B cell (primary cell): ENCODE data around the gene PDCD1LG2. TPM values are rescaled to one million over a fixed set of nuclear protein-coding genes. Genes with fewer than 3 reads are reported as not detected.

Source experiments
- ATAC-seq: fragments of 200-7000 bp; cut with Tn5 transposase; one replicate; pipeline ENCODE4 v1.10.0; 2021; ENCODE audit warnings: low read depth, mild to moderate bottlenecking, moderate number of reproducible peaks, moderate library complexity
- CTCF ChIA-PET: fragments of 350-600 bp; sonication (Branson Sonifier 250); formaldehyde crosslinking; loops from one replicate; lab custom pipeline; 2021; ENCODE audit warnings: antibody characterized with exemption, inconsistent platforms; lab: Charles Lee
- POLR2A ChIA-PET: fragments of 350-600 bp; sonication (Branson Sonifier 250); formaldehyde crosslinking; loops from one replicate; lab custom pipeline; 2021; ENCODE audit warnings: antibody characterized with exemption; lab: Charles Lee
- DNase-seq: peaks from one replicate; pipeline ENCODE4 v3.0.0; 2013
- H2AFZ ChIP-seq: 2 replicates; pipeline ENCODE4 v1.6.1; 2012; ENCODE audit warnings: mild to moderate bottlenecking, low read depth, low read length; ENCODE audit not compliant: insufficient read depth, poor library complexity, severe bottlenecking
- H3K27ac ChIP-seq, 2 donors: 1 replicate in 1 of 2; 2 replicates in 1 of 2; pipeline ENCODE4 v1.5.1; 2012 to 2013; ENCODE audit warnings: low read length in 2 of 2, mild to moderate bottlenecking in 2 of 2, moderate library complexity in 1 of 2
- H3K27me3 ChIP-seq, 4 experiments: fragments of 200-600 bp in 1 of 4; sonication (generic) in 1 of 4; replicated peaks in 1 of 4; 1 replicate in 2 of 4; 2 replicates in 2 of 4; pipeline versions ENCODE4 v1.6.1 to v1.7.0; 2013 to 2016; ENCODE audit warnings: low read length in 3 of 4, mild to moderate bottlenecking in 2 of 4, mixed read lengths in 1 of 4, moderate library complexity in 1 of 4; ENCODE audit not compliant: insufficient read depth in 4 of 4, control insufficient read depth in 3 of 4; ENCODE audit errors: control extremely low read depth in 1 of 4
- H3K36me3 ChIP-seq, 2 experiments: replicated peaks in 1 of 2; 1 replicate in 1 of 2; 2 replicates in 1 of 2; pipeline versions ENCODE4 v1.6.1 to v1.7.1; 2013; ENCODE audit warnings: low read length in 1 of 2; ENCODE audit not compliant: insufficient read depth in 2 of 2, control insufficient read depth in 1 of 2; ENCODE audit errors: control extremely low read depth in 1 of 2, extremely low read depth in 1 of 2
- H3K4me1 ChIP-seq, 2 donors: fragments of 200-600 bp in 1 of 2; sonication (generic) in 1 of 2; 1 replicate in 1 of 2; 2 replicates in 1 of 2; pipeline versions ENCODE4 v1.5.1 to v1.6.1; 2013 to 2017; ENCODE audit warnings: low read length in 2 of 2; ENCODE audit not compliant: control insufficient read depth in 2 of 2, insufficient read depth in 2 of 2
- H3K4me2 ChIP-seq: replicated peaks from 2 replicates; pipeline ENCODE3; 2012; ENCODE audit warnings: mild to moderate bottlenecking, low read depth, low read length; ENCODE audit not compliant: poor library complexity, severe bottlenecking
- H3K4me3 ChIP-seq, 5 experiments: fragments of 200-600 bp in 1 of 5; sonication (generic) in 1 of 5; 1 replicate in 3 of 5; 2 replicates in 2 of 5; pipeline versions ENCODE4 v1.5.1 to v1.7.0; 2011 to 2016; ENCODE audit warnings: low read length in 4 of 5, mild to moderate bottlenecking in 4 of 5, low read depth in 2 of 5, control low read depth in 1 of 5, moderate library complexity in 1 of 5; ENCODE audit not compliant: insufficient read depth in 1 of 5; ENCODE audit errors: control extremely low read depth in 1 of 5, extremely low read depth in 1 of 5
- H3K79me2 ChIP-seq: fragments of 200-600 bp; sonication (generic); one replicate; pipeline ENCODE4 v1.6.0; 2016; ENCODE audit warnings: low read length; ENCODE audit not compliant: control insufficient read depth, insufficient read depth
- H3K9ac ChIP-seq: fragments of 200-600 bp; sonication (generic); 2 replicates; pipeline ENCODE4 v1.6.1; 2017; ENCODE audit warnings: mild to moderate bottlenecking, low read length, moderate library complexity
- H3K9me3 ChIP-seq, 3 donors: one replicate each; pipeline versions ENCODE4 v1.6.1 to v1.7.1; 2013; ENCODE audit warnings: low read length in 2 of 3; ENCODE audit not compliant: control insufficient read depth in 2 of 3, insufficient read depth in 1 of 3; ENCODE audit errors: control extremely low read depth in 1 of 3
- H4K20me1 ChIP-seq: 2 replicates; pipeline ENCODE4 v1.6.0; 2012; ENCODE audit warnings: mild to moderate bottlenecking, low read length; ENCODE audit not compliant: insufficient read depth, control insufficient read depth, poor library complexity, severe bottlenecking
- H3K27ac Mint-ChIP-seq: one replicate; pipeline ENCODE4 v1.8.0; 2021; ENCODE audit warnings: mixed read lengths
- H3K27me3 Mint-ChIP-seq: one replicate; pipeline ENCODE4 v1.8.0; 2021; ENCODE audit warnings: mixed read lengths
- H3K4me1 Mint-ChIP-seq: one replicate; pipeline ENCODE4 v1.8.0; 2021; ENCODE audit warnings: mixed read lengths
- H3K4me3 Mint-ChIP-seq: one replicate; pipeline ENCODE4 v1.8.0; 2021; ENCODE audit warnings: mixed read lengths
- H3K9me3 Mint-ChIP-seq: one replicate; pipeline ENCODE4 v1.8.0; 2022; ENCODE audit warnings: mixed read lengths; ENCODE audit not compliant: insufficient read depth
- EZH2 ChIP-seq: IDR thresholded peaks from 2 replicates; pipeline ENCODE4 v1.6.1; 2012; ENCODE audit warnings: borderline replicate concordance, low read depth, mild to moderate bottlenecking, moderate library complexity, low read length; ENCODE audit not compliant: insufficient read depth, poor library complexity, severe bottlenecking
- WGBS: methylation state at CpG from one replicate; pipeline ENCODE4 v1.1.5; 2013; ENCODE audit warnings: missing lambda C conversion rate; ENCODE audit not compliant: insufficient coverage; 5-methylcytosine and 5-hydroxymethylcytosine counted together
- intact Hi-C: fragments of 100-400 bp; cut with micrococcal nuclease; formaldehyde crosslinking; loops from one replicate; pipeline ENCODE4 v1.10.0; 2022
- polyA plus RNA-seq: library from polyadenylated mRNA; depleted of rRNA; stranded (reverse); fragments of >200 nt; gene quantifications from 2 replicates; pipeline ENCODE4 v1.2.3, GENCODE V29; 2012
- total RNA-seq, 2 donors: library from RNA; stranded (reverse); fragments of 120-200 nt in 1 of 2; gene quantifications; 1 replicate in 1 of 2; 2 replicates in 1 of 2; pipeline versions ENCODE4 v1.2.3 to v1.2.4, GENCODE V29; 2013 to 2022
- TF ChIP-seq, protein P1 (sequence below): fragments of 200-600 bp; IDR thresholded peaks from one replicate; pipeline ENCODE4 v1.8.0; 2022; ENCODE audit warnings: antibody characterized with exemption, mild to moderate bottlenecking

PDCD1LG2 gene
- total and polyA plus RNA-seq, 2 donors (not counting 1 experiment from before 2014, with no cell fraction given), result 0.67 TPM; not detected in 1

DNA sequence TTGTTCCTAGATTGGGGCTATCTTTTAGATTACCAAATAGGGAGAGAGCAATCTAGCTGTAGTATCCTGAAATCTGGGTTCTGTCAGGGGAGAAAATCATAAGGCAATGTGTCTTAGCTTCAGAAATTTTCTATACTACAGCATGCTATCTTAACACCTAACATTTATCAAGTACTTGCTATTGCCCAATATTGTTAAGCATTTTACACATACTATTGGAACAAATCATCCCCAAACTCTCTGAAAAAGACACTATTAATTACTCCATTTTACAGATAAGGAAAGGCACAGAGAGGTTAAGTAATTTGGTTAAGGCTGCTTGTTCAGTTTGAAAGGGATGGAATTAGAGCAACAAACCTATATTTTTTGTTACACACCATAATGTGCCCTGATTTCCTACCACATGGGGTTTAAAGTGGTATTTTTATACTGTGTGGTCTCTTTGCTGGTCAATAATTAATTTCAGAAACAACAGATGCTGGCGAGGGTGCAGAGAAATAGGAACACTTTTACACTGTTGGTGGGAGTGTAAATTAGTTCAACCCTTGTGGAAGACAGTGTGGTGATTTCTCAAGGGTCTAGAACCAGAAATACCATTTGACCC is 61.4 kb downstream of the PDCD1LG2 start:
- Mint-ChIP-seq H3K27me3 (no peaks in the 10 kb centered on the region), H3K9me3 (no peaks in the 10 kb centered on the region), H3K4me3 (no peak overlapping the region), H3K27ac (no peak overlapping the region), H3K4me1 (peaks cover 8% of the 10 kb centered on the region)
- H3K9me3 ChIP-seq, result peaks cover 0 to 2% (median 0%) of the 10 kb centered on the region in 3 donors
- H3K9ac ChIP-seq, result no peak overlapping the region
- H3K79me2 ChIP-seq, result no peaks in the 10 kb centered on the region
- H3K36me3 ChIP-seq, result no peaks in the 10 kb centered on the region
- intact Hi-C loops, result no loop called here
- TF ChIP-seq, protein P1, sequence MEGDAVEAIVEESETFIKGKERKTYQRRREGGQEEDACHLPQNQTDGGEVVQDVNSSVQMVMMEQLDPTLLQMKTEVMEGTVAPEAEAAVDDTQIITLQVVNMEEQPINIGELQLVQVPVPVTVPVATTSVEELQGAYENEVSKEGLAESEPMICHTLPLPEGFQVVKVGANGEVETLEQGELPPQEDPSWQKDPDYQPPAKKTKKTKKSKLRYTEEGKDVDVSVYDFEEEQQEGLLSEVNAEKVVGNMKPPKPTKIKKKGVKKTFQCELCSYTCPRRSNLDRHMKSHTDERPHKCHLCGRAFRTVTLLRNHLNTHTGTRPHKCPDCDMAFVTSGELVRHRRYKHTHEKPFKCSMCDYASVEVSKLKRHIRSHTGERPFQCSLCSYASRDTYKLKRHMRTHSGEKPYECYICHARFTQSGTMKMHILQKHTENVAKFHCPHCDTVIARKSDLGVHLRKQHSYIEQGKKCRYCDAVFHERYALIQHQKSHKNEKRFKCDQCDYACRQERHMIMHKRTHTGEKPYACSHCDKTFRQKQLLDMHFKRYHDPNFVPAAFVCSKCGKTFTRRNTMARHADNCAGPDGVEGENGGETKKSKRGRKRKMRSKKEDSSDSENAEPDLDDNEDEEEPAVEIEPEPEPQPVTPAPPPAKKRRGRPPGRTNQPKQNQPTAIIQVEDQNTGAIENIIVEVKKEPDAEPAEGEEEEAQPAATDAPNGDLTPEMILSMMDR, result no peak
- TF ChIP-seq EZH2, result no peak
- H4K20me1 ChIP-seq, result no peaks in the 10 kb centered on the region
- peaks cover 0 to 4% of the 10 kb centered on the region in 2 donors for H3K4me1 ChIP-seq
- no CpG with 5 or more reads among the region's 1 CpG for WGBS
- POLR2A ChIA-PET, result no interaction called here
- no peaks in the 10 kb centered on the region for H3K27me3 ChIP-seq
- no peak overlapping the region for H3K27ac ChIP-seq
- no peak for ATAC-seq
- DNase-seq, result no peak
- no peak overlapping the region for H3K4me2 ChIP-seq
- no peak overlapping the region for H3K4me3 ChIP-seq
- no peak overlapping the region for H2AFZ ChIP-seq
- CTCF ChIA-PET, result interaction anchor here (1.4 kb wide), 1 partner anchor 11 kb away, joined by 3 read pairs; no protein-coding TSS in a partner anchor

DNA sequence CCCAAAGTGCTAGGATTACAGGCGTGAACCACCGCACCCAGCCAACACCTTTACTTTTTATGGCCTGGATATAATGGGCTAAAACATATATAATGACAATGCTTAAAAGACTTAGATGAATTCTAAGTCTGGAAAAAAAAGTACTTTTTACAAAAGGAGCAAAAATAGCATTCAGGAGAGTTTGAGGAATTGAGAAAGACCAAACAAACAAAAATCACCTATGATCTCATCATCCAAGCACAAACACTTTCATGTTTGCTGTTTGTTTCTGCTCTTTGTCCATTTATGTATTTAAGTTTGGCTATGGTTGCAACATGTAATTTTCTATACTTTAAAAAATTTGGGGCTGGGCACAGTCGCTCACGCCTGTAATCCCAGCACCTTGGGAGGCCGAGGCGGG is 63.8 kb downstream of the PDCD1LG2 start:
- H3K9me3 Mint-ChIP-seq, result no peaks in the 10 kb centered on the region
- peaks cover 0 to 2% (median 0%) of the 10 kb centered on the region in 3 donors for H3K9me3 ChIP-seq
- H3K36me3 ChIP-seq, result no peaks in the 10 kb centered on the region
- no peak overlapping the region for H3K9ac ChIP-seq
- no peaks in the 10 kb centered on the region for H4K20me1 ChIP-seq
- no peaks in the 10 kb centered on the region for H3K79me2 ChIP-seq
- H3K4me2 ChIP-seq, result no peak overlapping the region
- H3K4me3 ChIP-seq, result no peak overlapping the region
- WGBS, result no CpG with 5 or more reads among the region's 6 CpGs
- DNase-seq (no peak), ATAC-seq (no peak)
- no peak overlapping the region for H2AFZ ChIP-seq
- no peak for TF ChIP-seq EZH2
- TF ChIP-seq, protein P1, result no peak
- ChIA-PET CTCF (no interaction called here), POLR2A (interaction anchor here (0.7 kb wide), 1 partner anchor 111 kb away, joined by 3 read pairs; no protein-coding TSS in a partner anchor)
- no peaks in the 10 kb centered on the region for H3K27me3 ChIP-seq
- no peaks in the 10 kb centered on the region for H3K27me3 Mint-ChIP-seq
- H3K27ac ChIP-seq, result no peak overlapping the region
- intact Hi-C loops, result no loop called here
- H3K4me1 Mint-ChIP-seq, result peaks cover 11% of the 10 kb centered on the region
- no peak overlapping the region for H3K4me3 Mint-ChIP-seq
- H3K4me1 ChIP-seq, result peaks cover 0 to 7% of the 10 kb centered on the region in 2 donors
- no peak overlapping the region for H3K27ac Mint-ChIP-seq
